ENCODE measurements around the gene EXOC3L1. TPM values are rescaled to one million over a fixed set of nuclear protein-coding genes. Genes with fewer than 3 reads are reported as not detected.

The EXOC3L1 gene
- total and polyA plus RNA-seq, 7 experiments from 2014 or later = 0.58 to 0.73 TPM; not detected in 5

Small RNA genes within 50 kb of the gene (microRNA-seq; reads per million reads assigned to microRNA genes)
- gene MIR328 (ENCODE audit: borderline microRNAs expressed) = 154 reads per million, percentile 59 among the genes with 10 or more reads in this experiment

Other genes with a start within 250 kb of the EXOC3L1 start
- gene CES3, start 228.9 kb downstream of the EXOC3L1 start, total RNA-seq = 10 to 100 TPM in 1 of 5 experiments, under 1 TPM in 3, not detected in 1; 0.32 to 11.5 (median 0.77) TPM
- not detected for gene CES3, start 228.9 kb downstream of the EXOC3L1 start, polyA plus RNA-seq
- gene CES4A, start 201.5 kb downstream of the EXOC3L1 start, total RNA-seq = 10 to 100 TPM; 17.2 to 53.8 (median 20.8) TPM
- gene CES4A, start 201.5 kb downstream of the EXOC3L1 start, polyA plus RNA-seq = 1 to 10 TPM; 5.1 to 7.6 TPM
- 100 to 1,000 TPM in 1 of 5 experiments, 10 to 100 TPM in 4; 75.4 to 223 (median 94.4) TPM for gene CBFB, start 161.0 kb downstream of the EXOC3L1 start, total RNA-seq
- gene CBFB, start 161.0 kb downstream of the EXOC3L1 start, polyA plus RNA-seq = 10 to 100 TPM; 53.2 to 56.3 TPM
- gene PHAF1, start 80.2 kb downstream of the EXOC3L1 start, total RNA-seq = 10 to 100 TPM; 17.8 to 29.6 (median 21.2) TPM
- gene PHAF1, start 80.2 kb downstream of the EXOC3L1 start, polyA plus RNA-seq = 10 to 100 TPM in 1 of 2 donors, 1 to 10 TPM in 1; 8.9 to 21.4 TPM
- 10 to 100 TPM in 1 of 5 experiments, 1 to 10 TPM in 4; 1.9 to 13.2 (median 2.7) TPM for gene B3GNT9, start 39.1 kb downstream of the EXOC3L1 start, total RNA-seq
- gene B3GNT9, start 39.1 kb downstream of the EXOC3L1 start, polyA plus RNA-seq = 1 to 10 TPM in 1 of 2 donors, under 1 TPM in 1; 0.78 to 2.4 TPM
- 10 to 100 TPM; 47.0 to 92.8 (median 52.8) TPM for gene TRADD, start 30.2 kb downstream of the EXOC3L1 start, total RNA-seq
- gene TRADD, start 30.2 kb downstream of the EXOC3L1 start, polyA plus RNA-seq = 10 to 100 TPM; 69.8 to 71.1 TPM
- 10 to 100 TPM in 2 of 5 experiments, 1 to 10 TPM in 3; 8.7 to 84.7 (median 9.7) TPM for gene FBXL8, start 30.2 kb downstream of the EXOC3L1 start, total RNA-seq
- gene FBXL8, start 30.2 kb downstream of the EXOC3L1 start, polyA plus RNA-seq = 1 to 10 TPM; 5.2 to 7.8 TPM
- 100 to 1,000 TPM in 1 of 5 experiments, 10 to 100 TPM in 2, 1 to 10 TPM in 2; 9.9 to 150 (median 15.5) TPM for gene HSF4, start 25.4 kb downstream of the EXOC3L1 start, total RNA-seq
- gene HSF4, start 25.4 kb downstream of the EXOC3L1 start, polyA plus RNA-seq = not detected
- gene NOL3, start 19.6 kb downstream of the EXOC3L1 start, total RNA-seq = 10 to 100 TPM in 1 of 5 experiments, 1 to 10 TPM in 3, under 1 TPM in 1; 0.89 to 66.0 (median 1.8) TPM
- not detected for gene NOL3, start 19.6 kb downstream of the EXOC3L1 start, polyA plus RNA-seq
- 10 to 100 TPM in 3 of 5 experiments, 1 to 10 TPM in 2; 4.3 to 88.1 (median 11.0) TPM for gene MATCAP1, start 6.2 kb downstream of the EXOC3L1 start, total RNA-seq
- gene MATCAP1, start 6.2 kb downstream of the EXOC3L1 start, polyA plus RNA-seq = under 1 TPM; 0.48 to 0.78 TPM
- 100 to 1,000 TPM in 1 of 5 experiments, 10 to 100 TPM in 4; 67.1 to 133 (median 73.0) TPM for gene E2F4, start 2.0 kb upstream of the EXOC3L1 start, total RNA-seq
- gene E2F4, start 2.0 kb upstream of the EXOC3L1 start, polyA plus RNA-seq = 10 to 100 TPM; 59.4 to 97.9 TPM
- 1 to 10 TPM; 2.6 to 9.1 (median 7.5) TPM for gene ELMO3, start 9.0 kb upstream of the EXOC3L1 start, total RNA-seq
- under 1 TPM in 1 of 2 donors, not detected in 1; 0.07 TPM for gene ELMO3, start 9.0 kb upstream of the EXOC3L1 start, polyA plus RNA-seq
- gene TMEM208, start 37.0 kb upstream of the EXOC3L1 start, total RNA-seq = 10 to 100 TPM; 27.6 to 44.8 (median 32.7) TPM
- 10 to 100 TPM; 79.7 to 88.3 TPM for gene TMEM208, start 37.0 kb upstream of the EXOC3L1 start, polyA plus RNA-seq
- 10 to 100 TPM; 23.7 to 81.7 (median 35.1) TPM for gene FHOD1, start 57.3 kb upstream of the EXOC3L1 start, total RNA-seq
- 1 to 10 TPM; 3.6 to 3.7 TPM for gene FHOD1, start 57.3 kb upstream of the EXOC3L1 start, polyA plus RNA-seq
- 1 to 10 TPM; 1.7 to 3.7 (median 2.2) TPM for gene SLC9A5, start 58.8 kb upstream of the EXOC3L1 start, total RNA-seq
- gene SLC9A5, start 58.8 kb upstream of the EXOC3L1 start, polyA plus RNA-seq = under 1 TPM; 0.11 to 0.18 TPM
- gene PLEKHG4, start 89.4 kb upstream of the EXOC3L1 start, total RNA-seq = 10 to 100 TPM; 18.9 to 32.3 (median 26.1) TPM
- 1 to 10 TPM; 6.2 to 9.1 TPM for gene PLEKHG4, start 89.4 kb upstream of the EXOC3L1 start, polyA plus RNA-seq
- under 1 TPM in 2 of 5 experiments, not detected in 3; 0.05 to 0.39 TPM for gene KCTD19, start 136.6 kb upstream of the EXOC3L1 start, total RNA-seq
- not detected for gene KCTD19, start 136.6 kb upstream of the EXOC3L1 start, polyA plus RNA-seq
- under 1 TPM in 2 of 5 experiments, not detected in 3; 0.50 to 0.56 TPM for gene LRRC36, start 136.7 kb upstream of the EXOC3L1 start, total RNA-seq
- not detected for gene LRRC36, start 136.7 kb upstream of the EXOC3L1 start, polyA plus RNA-seq
- 10 to 100 TPM in 1 of 5 experiments, under 1 TPM in 1, not detected in 3; 0.37 to 18.7 TPM for gene TPPP3, start 203.4 kb upstream of the EXOC3L1 start, total RNA-seq
- gene TPPP3, start 203.4 kb upstream of the EXOC3L1 start, polyA plus RNA-seq = under 1 TPM in 1 of 2 donors, not detected in 1; 0.19 TPM
- 1 to 10 TPM in 1 of 5 experiments, under 1 TPM in 2, not detected in 2; 0.34 to 3.6 (median 0.48) TPM for gene ZDHHC1, start 226.3 kb upstream of the EXOC3L1 start, total RNA-seq
- gene ZDHHC1, start 226.3 kb upstream of the EXOC3L1 start, polyA plus RNA-seq = not detected
- under 1 TPM in 1 of 5 experiments, not detected in 4; 0.17 TPM for gene HSD11B2, start 241.0 kb upstream of the EXOC3L1 start, total RNA-seq
- gene HSD11B2, start 241.0 kb upstream of the EXOC3L1 start, polyA plus RNA-seq = not detected